8988T (cell line): ENCODE results near the gene XRCC3.
"Not testable (repeated sequence)": the region's sequence is repeated elsewhere in the genome, so short reads cannot be mapped to it uniquely, and the experiment has no call there.

Experiments
- DNase-seq: peaks from one replicate; pipeline ENCODE4 v3.0.0; 2011

Gene XRCC3

DNA sequence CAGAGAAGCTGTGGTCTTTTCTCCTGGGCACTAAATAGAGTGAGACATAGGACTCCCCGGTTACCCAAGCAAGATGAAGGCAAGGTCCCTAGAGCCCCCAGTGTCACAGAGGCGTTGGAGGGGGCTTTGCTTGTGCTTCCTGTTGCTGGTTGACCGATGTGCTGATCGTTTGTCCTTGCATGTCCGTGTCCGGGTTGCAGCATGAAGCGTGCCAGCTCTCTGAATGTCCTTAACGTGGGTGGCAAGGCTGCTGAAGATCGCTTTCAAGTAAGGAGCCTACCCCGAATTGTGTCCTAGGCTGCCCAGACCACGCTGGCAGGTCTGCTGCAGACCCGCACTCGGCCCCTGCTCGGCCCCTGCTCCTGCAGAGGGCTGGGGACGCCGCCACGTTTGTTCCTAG lies 23.1 kb downstream of the XRCC3 start:
- DNase-seq: no peak

DNA sequence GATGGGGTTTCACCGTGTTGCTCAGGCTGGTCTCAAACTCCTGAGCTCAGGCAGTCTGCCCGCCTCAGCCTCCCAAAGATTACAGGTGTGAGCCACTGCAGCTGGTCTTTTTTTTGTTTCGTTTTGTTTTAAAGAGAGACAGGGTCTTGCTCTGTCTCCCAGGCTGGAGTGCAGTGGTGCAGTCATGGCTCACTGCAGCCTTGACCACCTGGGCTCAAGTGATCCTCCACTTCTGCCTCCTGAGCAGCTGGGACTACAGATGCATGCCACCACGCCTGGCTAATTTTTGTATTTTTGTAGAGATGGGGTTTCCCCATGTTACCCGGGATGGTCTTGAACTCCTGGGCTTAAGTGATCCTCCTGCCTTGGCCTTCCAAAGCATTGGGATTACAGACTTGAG lies 23.6 kb downstream of the XRCC3 start:
- DNase-seq: not testable (repeated sequence)

- no peak for DNase-seq
Observed at GRCh38 chr14:103690332-103690731, 24.9 kb downstream of the XRCC3 start.

DNA sequence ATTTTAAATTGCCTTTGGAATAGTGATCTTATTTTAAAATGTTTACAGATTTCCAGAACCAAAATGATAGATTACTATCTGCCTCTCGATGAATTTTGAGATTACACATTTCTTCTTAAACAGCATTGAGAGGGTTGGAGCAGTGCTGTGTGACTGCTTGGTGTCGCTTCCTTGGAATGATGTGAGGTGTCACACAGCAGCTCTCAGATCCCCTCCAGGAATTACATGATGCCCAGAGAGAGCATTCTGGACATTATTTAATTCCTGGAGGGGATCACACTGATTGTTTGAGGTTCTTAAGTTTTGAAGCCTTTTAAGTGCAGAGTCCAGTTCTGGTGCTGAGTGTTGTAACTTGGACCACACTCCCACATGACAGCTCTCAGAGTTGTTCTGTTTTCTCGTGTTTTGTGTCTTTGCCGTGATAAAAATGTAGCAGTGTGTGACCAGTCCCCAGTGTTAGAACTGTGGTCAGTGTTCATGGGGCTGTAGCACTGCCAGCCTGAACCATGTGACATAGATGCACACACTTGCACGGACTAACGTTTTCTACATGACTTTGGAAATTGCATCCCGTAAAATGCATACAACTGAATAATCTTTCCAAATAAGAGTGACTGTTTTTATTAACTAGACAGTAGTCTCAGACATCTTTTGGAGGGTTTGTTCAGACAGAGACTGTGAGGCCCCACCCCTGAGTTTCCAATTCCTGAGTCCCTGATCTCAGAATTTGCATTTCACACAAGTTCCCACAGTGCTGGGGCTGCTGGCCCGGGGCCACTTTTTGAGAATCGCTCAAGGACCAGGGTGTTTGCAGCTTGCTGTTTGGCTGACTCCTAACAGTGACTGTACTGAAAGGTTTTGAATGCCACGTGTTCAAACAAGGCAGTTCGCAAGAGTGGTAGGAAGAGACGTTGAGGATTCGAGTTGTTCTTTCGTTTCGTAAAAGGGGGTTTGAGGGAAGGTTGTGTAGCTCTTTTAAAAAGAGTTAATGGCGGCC lies 26.0 kb downstream of the XRCC3 start:
- no peak for DNase-seq

DNA sequence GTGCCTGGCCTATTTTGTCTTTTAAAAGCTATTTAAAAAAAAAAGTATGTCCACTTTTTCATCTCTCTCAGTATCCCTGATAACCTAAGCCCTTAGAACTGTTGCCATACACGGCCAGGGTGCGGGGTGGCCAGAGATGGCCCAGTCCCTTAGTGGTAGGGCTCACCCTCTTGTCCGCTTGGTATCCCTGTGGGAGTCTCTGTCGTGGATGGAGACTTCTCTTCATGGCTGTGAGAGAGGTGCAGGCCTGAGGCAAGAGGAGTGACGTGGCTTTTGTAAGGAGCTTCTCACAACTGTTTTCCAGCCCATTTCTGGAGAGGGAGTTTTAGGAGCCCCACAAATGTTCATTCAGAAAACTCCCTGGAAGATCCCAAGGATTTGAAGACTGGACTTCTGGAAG lies 26.8 kb downstream of the XRCC3 start:
- no peak for DNase-seq

DNA sequence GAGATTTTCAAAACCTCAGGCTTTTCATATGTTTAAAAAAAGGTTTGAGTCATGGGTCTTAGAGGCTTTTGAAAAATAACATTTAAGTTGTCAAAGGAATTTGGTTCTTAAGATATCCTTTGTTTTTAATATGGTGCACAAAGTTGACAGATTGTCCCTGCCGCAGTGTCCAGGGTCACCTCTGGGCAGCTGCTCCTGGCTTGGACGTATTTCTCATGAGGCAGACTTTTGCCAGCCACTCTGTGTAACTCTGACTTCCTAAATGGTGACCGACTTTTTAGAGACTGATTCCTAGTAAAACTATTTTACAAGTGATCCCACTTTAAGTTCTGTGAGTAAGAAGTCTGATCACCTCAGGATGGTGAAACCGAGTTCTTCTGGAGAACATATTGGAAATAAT lies 27.5 kb downstream of the XRCC3 start:
- DNase-seq: no peak

- no peak for DNase-seq
Observed at GRCh38 chr14:103686831-103687485, 28.3 kb downstream of the XRCC3 start.

DNA sequence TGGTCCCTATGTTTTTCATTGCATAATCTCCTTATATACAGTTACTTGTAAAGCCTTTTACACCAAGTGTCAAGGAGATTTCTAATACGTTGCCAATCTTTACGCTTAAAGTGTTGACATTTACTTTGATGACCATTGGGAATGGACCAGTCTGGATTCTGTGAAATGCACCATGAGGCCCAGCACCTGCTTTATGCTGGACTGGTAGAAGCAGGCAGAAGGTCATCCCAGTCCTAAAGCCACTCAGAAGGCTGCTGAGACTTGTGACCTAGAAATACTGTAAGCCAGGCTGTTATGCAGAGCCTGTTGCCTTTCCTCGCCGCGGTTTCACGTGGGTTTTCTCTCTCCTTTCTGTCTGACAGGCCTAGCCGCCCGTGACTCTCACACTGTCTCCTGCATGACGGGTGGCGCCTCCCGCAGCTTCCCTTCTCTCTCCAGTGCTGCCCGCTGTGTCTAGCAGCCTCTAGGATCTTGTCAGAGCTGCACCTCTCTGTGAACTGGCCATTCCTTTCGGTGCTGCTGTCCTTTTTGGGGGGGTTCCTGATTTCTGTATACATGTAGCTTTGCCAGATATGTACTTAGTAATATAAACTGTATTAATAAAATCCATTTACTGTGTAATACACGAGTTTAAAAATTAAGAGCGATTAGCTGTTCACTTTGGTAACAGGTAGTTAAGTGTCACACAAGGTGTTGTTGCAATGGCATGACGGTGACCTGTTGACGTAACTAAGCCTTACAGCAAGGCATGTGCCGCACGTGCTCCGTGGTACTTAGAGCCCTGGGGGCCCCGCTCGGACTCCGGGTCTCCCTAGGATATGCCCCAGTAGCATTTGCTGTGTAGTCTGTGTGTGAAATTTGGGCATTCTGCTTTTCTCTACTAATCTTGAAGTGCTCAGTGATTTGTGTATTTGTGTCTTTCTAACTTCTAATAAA lies 29.7 kb downstream of the XRCC3 start:
- no peak for DNase-seq

DNA sequence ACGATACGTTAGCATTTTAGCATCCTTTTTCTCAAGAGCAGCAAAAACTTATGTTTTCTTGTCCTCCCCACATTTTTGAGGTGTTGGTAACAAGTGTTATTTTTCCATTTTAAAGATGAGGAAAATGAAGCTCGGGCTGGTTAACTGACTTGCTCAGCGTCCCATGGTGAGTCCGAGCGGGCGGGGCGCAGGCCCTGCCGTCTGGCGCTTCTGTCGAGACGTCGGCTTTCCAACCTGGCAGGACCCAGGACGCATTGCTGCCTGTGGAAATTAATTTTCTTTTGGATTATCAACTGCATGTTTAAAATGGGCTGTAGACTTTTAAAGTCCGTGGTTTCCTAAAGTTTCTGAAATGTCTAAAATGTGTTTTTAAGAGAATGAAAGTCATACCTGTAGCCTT lies 30.4 kb downstream of the XRCC3 start:
- DNase-seq: no peak

GRCh38 chr14:103684471-103684870 lies 30.8 kb downstream of the XRCC3 start:
- DNase-seq: no peak

GRCh38 chr14:103683139-103683538 lies 32.1 kb downstream of the XRCC3 start:
- no peak for DNase-seq

- DNase-seq: no peak
Observed at GRCh38 chr14:103680491-103681231, 34.6 kb downstream of the XRCC3 start.

DNA sequence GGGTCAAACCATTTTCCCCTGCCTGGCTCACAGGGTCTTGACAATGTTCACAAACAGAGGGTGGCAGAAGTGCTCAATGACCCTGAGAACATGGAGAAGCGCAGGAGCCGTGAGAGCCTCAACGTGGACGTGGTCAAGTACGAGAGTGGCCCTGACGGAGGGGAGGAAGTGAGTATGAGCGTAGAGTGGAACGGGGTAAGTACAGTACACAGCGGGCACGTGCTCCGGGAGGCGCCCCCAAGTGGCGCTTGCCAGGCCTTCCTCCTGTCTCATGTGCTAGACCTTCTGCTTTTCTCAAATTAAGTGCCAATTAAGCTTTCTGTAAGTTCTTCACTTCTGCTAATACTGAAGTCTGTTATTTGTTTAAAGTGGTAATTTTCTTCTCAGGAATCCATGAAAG lies 35.9 kb downstream of the XRCC3 start:
- peak; percentile 65 for DNase-seq

GRCh38 chr14:103676881-103677675 lies 38.2 kb downstream of the XRCC3 start:
- no peak for DNase-seq

DNA sequence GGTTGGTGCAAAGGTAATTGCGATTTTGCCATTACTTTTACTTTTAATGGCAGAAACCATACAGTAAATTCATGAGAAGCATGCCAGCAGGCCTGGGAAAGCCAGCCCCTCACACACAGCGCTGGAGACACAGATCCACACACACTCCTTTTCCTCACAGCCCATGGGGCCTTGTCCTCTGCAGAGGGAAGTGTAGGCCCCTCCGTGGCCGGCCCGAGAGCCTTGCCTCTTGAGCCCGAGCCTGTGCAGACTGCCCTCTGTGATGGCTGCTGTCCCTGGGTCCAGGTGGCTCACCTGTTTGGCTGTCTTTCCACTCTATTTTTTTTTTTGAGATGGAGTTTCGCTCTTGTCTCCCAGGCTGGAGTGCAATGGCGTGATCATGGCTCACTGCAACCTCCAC lies 39.3 kb downstream of the XRCC3 start:
- DNase-seq: no peak

DNA sequence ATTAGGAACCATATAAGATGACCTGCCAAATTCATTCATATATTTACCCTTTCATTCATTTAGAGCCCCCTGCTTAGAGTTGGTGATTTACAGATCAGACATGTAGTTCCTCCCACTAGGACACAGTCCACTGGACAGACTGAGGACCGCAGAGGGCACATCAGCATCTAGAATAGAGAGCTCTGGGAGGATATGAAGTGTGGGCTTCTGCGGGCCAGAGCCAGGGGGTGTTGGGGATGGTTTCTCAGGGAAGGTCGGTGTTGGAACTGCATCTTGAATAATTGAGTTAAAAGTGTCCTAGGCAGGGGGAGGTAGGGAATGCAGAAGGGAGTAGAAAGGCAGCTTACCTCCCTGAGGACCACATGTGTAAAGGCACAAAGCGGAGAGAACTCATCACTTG lies 43.3 kb downstream of the XRCC3 start:
- no peak for DNase-seq

DNA sequence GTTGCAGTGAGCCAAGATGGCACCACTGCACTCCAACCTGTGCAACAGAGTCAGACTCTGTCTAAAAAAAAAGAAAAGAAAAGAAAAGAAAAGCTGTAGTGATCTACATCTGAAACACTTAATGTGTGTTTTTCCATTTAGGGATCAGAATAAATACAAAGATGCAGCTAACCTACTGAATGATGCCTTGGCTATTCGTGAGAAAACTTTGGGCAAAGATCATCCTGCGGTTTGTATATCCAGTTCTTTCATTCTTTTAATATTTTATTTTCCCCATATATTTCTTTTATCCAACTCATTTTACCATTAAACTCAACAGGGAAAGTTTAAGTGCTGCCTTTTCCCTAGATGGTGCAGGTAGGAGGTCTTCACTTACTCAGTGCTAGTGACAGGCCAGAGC lies 45.9 kb downstream of the XRCC3 start:
- DNase-seq: no peak

DNA sequence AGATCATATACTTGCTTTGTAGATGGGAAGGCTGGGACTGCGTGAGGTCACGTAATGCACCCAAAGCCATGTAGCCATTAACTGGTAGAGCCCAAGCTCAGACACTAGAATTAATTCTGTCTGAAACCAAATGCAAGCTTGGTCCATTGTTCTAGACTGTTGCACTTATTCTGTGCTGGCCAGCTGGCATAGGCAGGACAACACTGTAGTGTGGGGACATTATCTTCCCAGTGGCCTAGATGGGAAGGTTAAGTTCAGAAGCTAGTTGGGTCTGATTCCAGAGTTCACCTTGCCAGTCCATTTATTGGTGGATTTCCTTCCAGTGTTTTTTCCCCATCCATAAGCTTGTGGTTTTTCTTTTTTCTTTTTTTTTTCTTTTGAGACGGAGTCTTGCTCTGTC lies 47.1 kb downstream of the XRCC3 start:
- DNase-seq: no peak

DNA sequence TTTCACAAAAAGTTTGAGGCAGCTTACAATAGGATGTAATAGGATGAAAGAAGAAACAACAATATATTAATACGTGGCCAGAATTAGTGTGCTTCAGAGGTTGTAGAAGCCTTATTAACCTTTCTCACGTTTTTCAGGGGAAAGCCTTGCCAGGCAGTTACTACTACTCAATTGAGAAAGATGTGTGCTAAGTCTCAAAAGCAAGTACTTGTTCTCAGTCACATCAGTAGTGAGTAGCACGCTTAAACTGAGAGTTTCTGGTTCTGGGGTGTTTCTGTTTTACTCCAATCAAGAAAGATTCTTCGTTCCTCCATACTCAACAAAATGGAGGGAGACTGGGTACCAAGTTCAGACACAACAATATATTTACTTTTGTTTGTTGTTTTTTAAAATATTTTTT lies 47.6 kb downstream of the XRCC3 start:
- DNase-seq: no peak

GRCh38 chr14:103663506-103663905 lies 51.7 kb downstream of the XRCC3 start:
- DNase-seq: no peak

GRCh38 chr14:103662591-103662990 lies 52.7 kb downstream of the XRCC3 start:
- DNase-seq: no peak

- no peak for DNase-seq
Observed at GRCh38 chr14:103662029-103662428, 53.2 kb downstream of the XRCC3 start.
